Heart right ventricle (tissue), 16 donors: ENCODE measurements around the gene NRXN3. TPM values are rescaled to one million over a fixed set of nuclear protein-coding genes. Genes with fewer than 3 reads are reported as not detected.

ENCODE experiments used
- ATAC-seq, 8 donors: fragments of 200-7000 bp; cut with Tn5 transposase; one replicate each; pipeline ENCODE4 v1.9.1; 2020; ENCODE audit warnings: mild to moderate bottlenecking in 8 of 8, moderate library complexity in 8 of 8, moderate number of reproducible peaks in 1 of 8
- DNase-seq, 2 donors: peaks; one replicate each; pipeline ENCODE4 v3.0.0-alpha.2; 2020
- H3K27ac ChIP-seq, 10 donors: fragments of 200-600 bp; sonication (generic) in 2 of 10; one replicate each; pipeline versions ENCODE4 v1.5.0 to v1.8.0; 2020 to 2022; ENCODE audit warnings: mild to moderate bottlenecking in 3 of 10
- H3K27me3 ChIP-seq, 7 donors: fragments of 200-600 bp; one replicate each; pipeline ENCODE4 v1.8.0; 2021 to 2022; ENCODE audit warnings: mild to moderate bottlenecking in 2 of 7
- H3K36me3 ChIP-seq, 9 donors: fragments of 200-600 bp; sonication (generic) in 1 of 9; one replicate each; pipeline versions ENCODE4 v1.5.0 to v1.8.0; 2020 to 2022; ENCODE audit warnings: mild to moderate bottlenecking in 2 of 9
- H3K4me1 ChIP-seq, 9 donors: fragments of 200-600 bp; sonication (generic) in 1 of 9; one replicate each; pipeline versions ENCODE4 v1.5.0 to v1.8.0; 2020 to 2022; ENCODE audit warnings: mild to moderate bottlenecking in 4 of 9
- H3K4me3 ChIP-seq, 10 donors: fragments of 200-600 bp; sonication (generic) in 2 of 10; one replicate each; pipeline versions ENCODE4 v1.5.0 to v1.8.0; 2020 to 2022; ENCODE audit warnings: mild to moderate bottlenecking in 7 of 10, moderate library complexity in 2 of 10
- H3K9me3 ChIP-seq, 11 donors: fragments of 200-600 bp in 10 of 11; sonication (generic) in 2 of 11; one replicate each; pipeline versions ENCODE4 v1.5.0 to v1.8.0; 2013 to 2022; ENCODE audit warnings: mild to moderate bottlenecking in 2 of 11, control low read depth in 1 of 11, moderate library complexity in 1 of 11
- WGBS, 2 donors: extraction: QIAGEN DNeasy Blood & Tissue Kit; methylation state at CpG; one replicate each; pipeline ENCODE4 v1.1.7; 2013; ENCODE audit warnings: inconsistent platforms in 1 of 2; 5-methylcytosine and 5-hydroxymethylcytosine counted together
- intact Hi-C, 10 donors: fragments of 100-400 bp; cut with DNase I; formaldehyde crosslinking; loops; one replicate each; pipeline versions ENCODE4 v1.11.1 to v1.14.2; 2022
- polyA plus RNA-seq, 2 donors: library from polyadenylated mRNA; stranded (reverse); fragments of 200-250 nt; gene quantifications; one replicate each; pipeline ENCODE4 v1.2.3, GENCODE V29; 2013
- total RNA-seq, 10 donors: library from RNA; stranded (reverse); fragmentation: NEBNext Ultra II Directional in 3 of 10; extraction: Animal tissue kit (Norgen Biotek cat#: 25700) in 3 of 10; gene quantifications; one replicate each; pipeline versions ENCODE4 v1.2.1 to v1.2.4, GENCODE V29; 2021 to 2023
- TF ChIP-seq, protein P1 (sequence below), 9 donors: fragments of 200-600 bp; sonication (generic) in 2 of 9; IDR thresholded peaks; one replicate each; pipeline versions ENCODE4 v1.5.0 to v1.8.0; 2021 to 2022; ENCODE audit warnings: antibody characterized with exemption in 9 of 9, mild to moderate bottlenecking in 5 of 9, moderate library complexity in 1 of 9
- donor health status: Arrhythmogenic right ventricular cardiomyopathy.
- donor health status: ischemic (EF 13 %, LVEDD 7.1; RV severe dilation, severe dysfunction).
- donor health status: healthy with polysubstance abuse.
- donor health status: DM: no; HTN: yes; CAD: no.
- donor health status: DM: no; HTN: no; CAD: no.
- donor health status: ischemic (EF 25% LVEDD 6.9; RV normal size, moderate dysfunction).
- donor health status: ischemic (EF 25% LVEDD 5.7; RV mildly dilated, moderate dysfunction).
- donor health status: healthy.
- donor health status: DM: yes; HTN: yes; CAD: no.
- donor health status: Ischemic cardiomyopathy.
- donor health status: ischemic (EF 35%, LVEDD 5.7; RV mildly dilated, moderate dysfunction).
- donor health status: nonischemic (EF 11% LVEDD 7.7; RV severe dilation, severe dysfunction).
- donor health status: DM: yes; HTN: yes; CAD: no.
- donor health status: PGD.
- donor health status: ischemic (EF 29% LVEDD 5.4; RV normal size, mild dysfunction).
- donor health status: nonischemic (EF 23%, LVEDD 6.1; RV moderate dilation, normal function).

NRXN3 gene
- total and polyA plus RNA-seq, 12 donors, result 0.23 to 1.8 (median 0.87) TPM

DNA sequence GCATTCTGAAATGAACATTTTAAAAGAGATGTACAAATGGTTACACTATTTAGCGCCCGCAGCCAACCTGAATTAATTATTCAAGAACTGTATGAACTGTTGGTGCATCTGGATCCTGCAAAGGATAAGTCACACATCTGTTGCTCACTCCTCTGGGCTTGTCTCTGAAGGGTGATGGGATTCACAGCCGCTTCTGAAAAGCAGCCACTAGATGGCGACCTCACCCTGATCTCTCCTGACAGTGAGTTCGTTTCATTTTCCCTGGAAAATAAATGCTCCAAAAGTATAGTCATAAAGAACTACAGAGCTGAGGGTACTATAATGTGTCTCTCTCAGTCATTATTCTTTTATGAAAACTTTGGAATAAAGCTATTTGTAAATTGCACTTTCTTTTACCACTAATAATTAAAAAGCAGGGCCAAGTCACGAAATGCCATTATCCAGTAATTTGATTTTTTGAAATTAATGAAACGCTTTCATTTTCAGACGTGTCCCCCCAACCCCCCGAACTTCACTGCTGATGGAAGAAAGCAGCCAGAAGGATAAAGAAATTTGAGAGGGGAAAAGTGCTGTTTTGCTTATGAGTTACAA lies 789.6 kb downstream of the NRXN3 start:
- 22 to 24% methylated on average over 9 of the region's 9 CpGs for WGBS, 2 donors
- Histone ChIP-seq H3K9me3 (no peaks in the 10 kb centered on the region), H3K4me3 (peak overlapping the region in 5 of 10 donors; percentile 25 to 40 (median 26)), H3K36me3 (no peaks in the 10 kb centered on the region), H3K27ac (no peak overlapping the region), H3K27me3 (peaks cover 0 to 6% (median 0%) of the 10 kb centered on the region in 7 donors), H3K4me1 (peaks cover 0 to 5% (median 0%) of the 10 kb centered on the region in 9 donors)
- DNase-seq, result peak; percentile 45 to 62
- peak in 6 of 8 donors; percentile 52 to 69 (median 58) for ATAC-seq
- TF ChIP-seq, protein P1, sequence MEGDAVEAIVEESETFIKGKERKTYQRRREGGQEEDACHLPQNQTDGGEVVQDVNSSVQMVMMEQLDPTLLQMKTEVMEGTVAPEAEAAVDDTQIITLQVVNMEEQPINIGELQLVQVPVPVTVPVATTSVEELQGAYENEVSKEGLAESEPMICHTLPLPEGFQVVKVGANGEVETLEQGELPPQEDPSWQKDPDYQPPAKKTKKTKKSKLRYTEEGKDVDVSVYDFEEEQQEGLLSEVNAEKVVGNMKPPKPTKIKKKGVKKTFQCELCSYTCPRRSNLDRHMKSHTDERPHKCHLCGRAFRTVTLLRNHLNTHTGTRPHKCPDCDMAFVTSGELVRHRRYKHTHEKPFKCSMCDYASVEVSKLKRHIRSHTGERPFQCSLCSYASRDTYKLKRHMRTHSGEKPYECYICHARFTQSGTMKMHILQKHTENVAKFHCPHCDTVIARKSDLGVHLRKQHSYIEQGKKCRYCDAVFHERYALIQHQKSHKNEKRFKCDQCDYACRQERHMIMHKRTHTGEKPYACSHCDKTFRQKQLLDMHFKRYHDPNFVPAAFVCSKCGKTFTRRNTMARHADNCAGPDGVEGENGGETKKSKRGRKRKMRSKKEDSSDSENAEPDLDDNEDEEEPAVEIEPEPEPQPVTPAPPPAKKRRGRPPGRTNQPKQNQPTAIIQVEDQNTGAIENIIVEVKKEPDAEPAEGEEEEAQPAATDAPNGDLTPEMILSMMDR (IDR thresholded peaks at IDR 0.05), result peak; percentile 63 to 94 (median 87)
- intact Hi-C loops, result loop anchor here in 3 of 10 donors (10.0 kb wide), 2 partner anchors 1885 to 1895 kb away; no protein-coding TSS in a partner anchor

DNA sequence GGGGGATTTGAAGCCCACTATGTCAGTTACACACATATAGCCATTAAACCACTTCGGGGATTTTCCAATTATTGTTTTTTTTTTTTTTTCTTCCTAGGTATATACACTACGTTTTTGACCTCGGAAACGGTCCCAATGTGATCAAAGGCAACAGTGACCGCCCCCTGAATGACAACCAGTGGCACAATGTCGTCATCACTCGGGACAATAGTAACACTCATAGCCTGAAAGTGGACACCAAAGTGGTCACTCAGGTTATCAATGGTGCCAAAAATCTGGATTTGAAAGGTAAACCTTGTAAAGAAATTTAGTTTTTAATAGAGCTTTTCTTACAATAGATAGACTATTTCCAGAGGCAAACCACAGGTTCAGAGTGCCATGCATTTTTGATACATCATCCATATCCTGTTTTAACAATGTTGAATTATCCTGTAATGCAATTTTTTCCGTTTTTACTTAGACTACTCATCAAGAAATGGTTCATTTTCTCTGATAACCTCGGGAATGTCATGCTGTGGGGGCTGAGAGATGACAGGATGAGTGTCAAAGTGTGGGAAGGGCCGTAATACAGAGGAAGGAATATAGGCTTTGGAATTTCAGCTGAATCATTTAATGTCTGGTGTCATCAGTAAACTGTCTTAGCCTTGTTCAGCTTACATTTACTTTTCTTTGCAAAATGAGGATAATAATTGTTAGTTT lies 797.1 kb downstream of the NRXN3 start:
- no peaks in the 10 kb centered on the region for H3K36me3 ChIP-seq
- TF ChIP-seq, protein P1 (IDR thresholded peaks at IDR 0.05), result no peak
- H3K4me1 ChIP-seq, result no peaks in the 10 kb centered on the region
- H3K27ac ChIP-seq, result no peak overlapping the region
- ATAC-seq, result no peak
- no peaks in the 10 kb centered on the region for H3K9me3 ChIP-seq
- intact Hi-C loops, result loop anchor here in 4 of 10 donors (5.0 to 10.0 kb wide), 3 partner anchors 1878 to 1888 kb away; no protein-coding TSS in a partner anchor
- peaks cover 0 to 6% (median 0%) of the 10 kb centered on the region in 7 donors for H3K27me3 ChIP-seq
- no peak overlapping the region for H3K4me3 ChIP-seq
- DNase-seq, result no peak
- 68 to 70% methylated on average over 10 of the region's 10 CpGs for WGBS, 2 donors

DNA sequence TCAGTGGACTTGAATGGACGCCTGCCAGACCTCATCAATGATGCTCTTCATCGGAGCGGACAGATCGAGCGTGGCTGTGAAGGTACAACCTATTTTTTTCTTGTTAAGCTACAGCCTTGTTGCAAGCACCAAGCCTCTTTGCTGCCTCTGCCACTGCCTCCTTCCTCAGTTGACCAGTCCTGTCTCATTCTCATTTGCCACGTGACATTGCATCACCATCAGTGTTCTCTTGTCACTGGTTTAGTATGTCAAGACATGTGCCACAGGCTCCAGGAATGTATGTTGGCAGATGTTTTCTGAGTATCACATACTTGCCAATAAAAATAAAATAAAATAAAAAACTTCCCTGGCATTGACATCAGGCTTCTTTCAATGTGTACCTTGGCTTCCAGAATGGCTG lies 798.1 kb downstream of the NRXN3 start:
- ATAC-seq (no peak), DNase-seq (no peak)
- Histone ChIP-seq H3K4me1 (no peaks in the 10 kb centered on the region), H3K4me3 (no peak overlapping the region), H3K36me3 (no peaks in the 10 kb centered on the region), H3K27me3 (peaks cover 0 to 3% (median 0%) of the 10 kb centered on the region in 7 donors), H3K27ac (no peak overlapping the region), H3K9me3 (no peaks in the 10 kb centered on the region)
- TF ChIP-seq, protein P1 (IDR thresholded peaks at IDR 0.05), result no peak
- intact Hi-C loops, result loop anchor here in 4 of 10 donors (5.0 to 10.0 kb wide), 3 partner anchors 1877 to 1887 kb away; no protein-coding TSS in a partner anchor
- 82 to 85% methylated on average over 6 of the region's 6 CpGs for WGBS, 2 donors

DNA sequence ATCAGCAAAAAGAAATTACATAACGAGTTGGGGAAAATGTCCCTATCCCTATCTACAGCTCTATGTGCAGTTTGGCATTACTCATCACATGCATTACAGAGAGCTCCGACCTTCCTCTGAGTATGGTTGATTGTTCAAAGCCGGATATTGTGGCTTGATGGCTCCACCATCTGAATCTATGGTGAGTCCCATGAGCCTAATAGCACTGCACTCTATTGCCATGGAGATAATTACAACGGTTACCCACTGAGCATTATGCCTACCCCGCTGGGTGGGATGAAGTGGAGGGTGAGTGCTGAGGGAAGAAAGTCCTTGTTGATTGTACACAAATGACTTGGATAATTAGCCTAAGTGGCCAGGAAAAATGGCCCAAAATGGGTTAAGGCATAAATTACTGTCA lies 800.5 kb downstream of the NRXN3 start:
- no peak for ATAC-seq

More for the DNA sequence above, 800.5 kb downstream of the NRXN3 start:
- intact Hi-C loops, result loop anchor here in 2 of 10 donors (5.0 to 10.0 kb wide), 2 partner anchors 1877 to 1884 kb away; no protein-coding TSS in a partner anchor
- TF ChIP-seq, protein P1 (IDR thresholded peaks at IDR 0.05), result no peak
- H3K27ac ChIP-seq, result no peak overlapping the region
- H3K4me3 ChIP-seq, result no peak overlapping the region
- 81 to 82% methylated on average over 5 of the region's 5 CpGs for WGBS, 2 donors
- no peak for DNase-seq
- H3K9me3 ChIP-seq, result no peaks in the 10 kb centered on the region
- H3K36me3 ChIP-seq, result no peaks in the 10 kb centered on the region
- no peaks in the 10 kb centered on the region for H3K4me1 ChIP-seq
- H3K27me3 ChIP-seq, result no peaks in the 10 kb centered on the region
